Stimulated activated CD4-positive, alpha-beta T cell treated with anti-CD3 and anti-CD28 coated beads, Interleukin-1b, Interleukin-23, amount 100 ng/mL, for 24 hours (primary cell): ENCODE data around the gene HSF4.

Experiments used
- DNase-seq, 4 experiments: peaks; one replicate each; pipeline ENCODE4 v3.0.0-alpha.2; 2020; ENCODE audit warnings: low read depth in 4 of 4, low spot score in 1 of 4

HSF4 gene

GRCh38 chr16:67149276-67150046, 15.1 kb upstream of the HSF4 start:
- DNase-seq: no peak

- no peak for DNase-seq
These were observed 14.3 kb upstream of the HSF4 start for GRCh38 chr16:67150047-67150832.

- DNase-seq: no peak
These were observed 13.6 kb upstream of the HSF4 start, which contains the start of gene B3GNT9 for GRCh38 chr16:67150833-67151396. TSS of gene B3GNT9 (minus strand) at chr16:67150998. CDS start at chr16:67150485, 513 bp downstream.

GRCh38 chr16:67151431-67152097, 13.0 kb upstream of the HSF4 start:
- DNase-seq: no peak

GRCh38 chr16:67154578-67155294, 9.8 kb upstream of the HSF4 start:
- DNase-seq: no peak

- DNase-seq: peak; percentile 61 to 73 (median 65)
These were observed 9.0 kb upstream of the HSF4 start for GRCh38 chr16:67155295-67156142.

GRCh38 chr16:67156143-67156844, 8.3 kb upstream of the HSF4 start:
- DNase-seq: no peak

- no peak for DNase-seq
These were observed 7.3 kb upstream of the HSF4 start for GRCh38 chr16:67157106-67157748.

GRCh38 chr16:67157892-67158635, 6.5 kb upstream of the HSF4 start:
- no peak for DNase-seq

- DNase-seq: peak in 1 of 4 experiments; percentile 78
These were observed 5.6 kb upstream of the HSF4 start for GRCh38 chr16:67158637-67159600.

- no peak for DNase-seq
These were observed 2.9 kb upstream of the HSF4 start for GRCh38 chr16:67161595-67162058.

GRCh38 chr16:67162506-67163163, 1.9 kb upstream of the HSF4 start:
- no peak for DNase-seq

- DNase-seq: no peak
These were observed 1.2 kb upstream of the HSF4 start for GRCh38 chr16:67163164-67163998.

GRCh38 chr16:67163999-67164558, 466 bp upstream of the HSF4 start:
- no peak for DNase-seq
